GM18868 (cell line): ENCODE results near the gene SLC38A3.

Experiments
- ATAC-seq: cut with Tn5 transposase; IDR thresholded peaks from one replicate; pipeline ENCODE4 v1.9.1; 2021; ENCODE audit warnings: mild to moderate bottlenecking, moderate library complexity; ENCODE audit not compliant: unreplicated experiment

SLC38A3 gene

GRCh38 chr3:50190936-50191660 lies 14.0 kb upstream of the SLC38A3 start, which contains the start of gene GNAT1:
GNAT1 (plus strand) TSS chr3:50191610; CDS start chr3:50191726, 116 bp downstream.
- no peak for ATAC-seq

- no peak for ATAC-seq
Observed at GRCh38 chr3:50192124-50192523, 12.9 kb upstream of the SLC38A3 start.

GRCh38 chr3:50192689-50193141 lies 12.4 kb upstream of the SLC38A3 start:
- no peak for ATAC-seq

- no peak for ATAC-seq
Observed at GRCh38 chr3:50193286-50193685, 11.8 kb upstream of the SLC38A3 start.

GRCh38 chr3:50193746-50194127 lies 11.3 kb upstream of the SLC38A3 start:
- no peak for ATAC-seq

GRCh38 chr3:50194128-50194902 lies 10.8 kb upstream of the SLC38A3 start:
- ATAC-seq, result no peak

GRCh38 chr3:50194903-50195500 lies 10.1 kb upstream of the SLC38A3 start:
- ATAC-seq, result no peak

- ATAC-seq, result no peak
Observed at GRCh38 chr3:50195501-50196252, 9.4 kb upstream of the SLC38A3 start.

GRCh38 chr3:50196253-50196801 lies 8.7 kb upstream of the SLC38A3 start:
- no peak for ATAC-seq

- ATAC-seq, result no peak
Observed at GRCh38 chr3:50201573-50202315, 3.3 kb upstream of the SLC38A3 start.

GRCh38 chr3:50202353-50203112 lies 2.5 kb upstream of the SLC38A3 start:
- ATAC-seq, result no peak

- no peak for ATAC-seq
Observed at GRCh38 chr3:50203113-50203808, 1.8 kb upstream of the SLC38A3 start.

GRCh38 chr3:50203809-50204803 lies 965 bp upstream of the SLC38A3 start:
- no peak for ATAC-seq

GRCh38 chr3:50205413-50206276 lies 574 bp downstream of the SLC38A3 start:
- no peak for ATAC-seq

GRCh38 chr3:50207359-50208042 lies 2.4 kb downstream of the SLC38A3 start:
- ATAC-seq, result no peak
